HG03159 (cell line): ENCODE measurements around the gene LCN2.
A peak's percentile ranks its signal among the peaks of the same experiment; 100 is the strongest.
"Not testable (repeated sequence)": the region's sequence is repeated elsewhere in the genome, so short reads cannot be mapped to it uniquely, and the experiment has no call there.

Source experiments
- ATAC-seq: cut with Tn5 transposase; IDR thresholded peaks from one replicate; pipeline ENCODE4 v1.9.1; 2021; ENCODE audit warnings: mild to moderate bottlenecking, moderate library complexity; ENCODE audit not compliant: unreplicated experiment

The LCN2 gene

GRCh38 chr9:128164307-128164885 is 15.1 kb downstream of the LCN2 start:
- no peak for ATAC-seq

DNA sequence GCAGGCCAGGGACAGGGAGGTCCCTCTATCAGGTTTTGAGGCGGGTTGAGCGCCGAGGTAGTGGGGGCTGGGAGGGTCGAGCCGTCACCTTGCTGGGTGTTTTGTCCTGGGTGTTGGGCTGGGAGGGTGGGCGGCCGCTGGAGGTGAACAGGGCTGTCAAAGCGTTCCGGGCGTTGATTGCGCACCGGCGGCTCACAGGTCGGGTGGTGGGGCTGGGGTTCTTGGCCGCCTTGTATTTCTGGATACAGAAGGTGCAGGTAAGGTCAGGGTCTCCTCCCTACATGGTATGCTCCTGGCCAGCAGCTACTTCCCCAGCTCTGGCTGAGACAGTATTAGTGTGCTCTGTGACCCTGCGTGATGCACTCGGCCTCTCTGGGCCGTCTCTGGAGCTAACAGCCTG is 16.9 kb downstream of the LCN2 start:
- no peak for ATAC-seq

DNA sequence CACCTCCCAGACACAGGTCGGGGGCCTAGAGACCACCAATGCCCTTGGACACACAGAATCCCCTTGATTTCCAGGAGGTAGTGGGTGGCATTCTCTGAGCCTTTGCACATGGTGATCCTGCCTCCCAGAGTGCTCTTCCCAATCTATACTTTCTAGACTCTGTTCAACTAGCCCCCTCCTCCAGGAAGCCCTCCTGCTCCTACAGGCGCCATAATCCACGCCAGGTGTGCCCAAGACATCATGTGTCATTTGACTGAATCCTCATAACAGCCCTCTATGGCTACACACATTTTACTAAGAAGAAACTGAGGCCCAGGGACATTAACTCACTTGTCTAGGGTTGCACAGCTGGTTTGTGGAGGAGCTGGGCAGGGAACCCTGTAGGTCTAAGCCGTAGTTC is 18.0 kb downstream of the LCN2 start:
- no peak for ATAC-seq

DNA sequence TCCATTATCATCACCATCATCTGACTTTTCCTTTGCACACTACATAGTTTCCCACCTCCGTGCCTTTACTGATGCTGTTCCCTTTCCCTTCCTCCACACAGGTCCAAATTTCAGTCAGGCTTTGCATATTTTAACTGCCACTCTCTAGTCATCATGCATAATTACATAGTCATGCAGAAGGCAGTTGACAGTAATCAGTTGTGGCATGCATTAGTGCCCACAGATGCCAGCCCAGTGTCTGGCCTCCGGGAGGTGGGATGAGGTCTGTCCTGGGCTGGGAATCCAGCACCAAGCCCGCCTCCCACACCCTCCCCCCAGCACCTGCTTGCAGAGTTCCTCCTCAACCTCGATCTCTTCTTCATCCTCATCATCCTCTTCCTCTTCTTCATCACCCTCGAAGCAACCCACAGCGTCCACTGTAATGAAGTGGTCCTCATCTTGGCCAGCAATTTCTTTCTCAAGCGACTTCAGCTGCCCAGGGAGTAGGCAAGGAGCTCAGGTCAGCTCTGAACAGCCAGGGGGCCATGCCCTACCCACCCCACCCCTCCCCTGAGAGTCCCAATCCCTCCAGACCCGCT is 19.6 kb downstream of the LCN2 start:
- ATAC-seq: no peak

DNA sequence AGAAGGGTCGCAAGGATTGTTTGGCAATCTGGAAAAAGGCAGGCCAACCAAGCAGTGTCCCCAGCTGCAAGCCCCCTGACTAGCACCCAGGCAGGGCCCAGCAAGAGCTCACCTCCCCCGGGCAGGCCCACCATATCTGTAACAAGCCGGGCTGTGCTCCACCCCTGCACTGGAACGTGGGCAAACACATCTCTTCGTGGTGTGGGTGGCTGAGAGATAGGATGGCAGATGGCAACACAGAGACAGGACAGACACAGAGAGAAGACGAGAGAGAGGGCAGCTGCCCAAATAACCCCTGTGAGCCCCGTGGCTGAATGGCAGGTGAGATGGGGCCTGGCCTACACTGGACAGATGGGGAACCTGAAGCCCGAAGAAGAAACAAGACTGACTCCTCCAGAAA is 20.2 kb downstream of the LCN2 start:
- ATAC-seq: no peak

GRCh38 chr9:128169925-128170324 is 20.7 kb downstream of the LCN2 start:
- no peak for ATAC-seq

- no peak for ATAC-seq
Measured at GRCh38 chr9:128174062-128174461, 24.8 kb downstream of the LCN2 start.

GRCh38 chr9:128175102-128175563 is 25.9 kb downstream of the LCN2 start:
- no peak for ATAC-seq

- no peak for ATAC-seq
Measured at GRCh38 chr9:128175726-128176125, 26.5 kb downstream of the LCN2 start.

DNA sequence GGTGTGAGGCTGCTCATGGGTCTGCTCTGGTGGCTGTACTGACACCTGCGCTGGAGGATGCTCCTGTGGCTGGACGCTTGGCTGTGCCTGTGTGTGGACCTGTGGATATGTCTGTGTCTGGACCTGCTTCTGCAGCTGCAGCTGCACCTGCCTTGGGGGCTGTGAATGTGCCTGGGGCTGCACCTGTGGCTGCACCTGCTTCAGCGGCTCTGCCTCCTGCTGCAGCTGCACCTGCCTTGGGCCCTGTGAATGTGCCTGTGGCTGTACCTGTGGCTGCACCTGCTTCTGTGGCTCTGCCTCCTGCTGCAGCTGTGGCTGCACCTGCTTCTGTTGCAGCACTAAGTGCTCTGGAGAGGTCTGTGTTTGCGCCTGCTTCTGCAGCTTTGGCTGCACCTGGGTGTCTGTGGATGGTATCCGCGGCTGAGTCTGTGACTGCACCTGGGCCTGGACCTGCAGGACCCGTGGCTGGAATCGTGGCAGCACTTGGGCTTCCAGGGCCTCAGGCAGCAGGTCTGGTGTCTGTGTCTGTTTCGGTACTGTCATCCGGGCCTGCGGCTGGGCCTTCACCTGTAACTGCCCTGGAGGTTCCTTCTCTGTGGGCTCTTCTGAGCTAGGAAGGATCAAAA is 29.7 kb downstream of the LCN2 start:
- no peak for ATAC-seq

DNA sequence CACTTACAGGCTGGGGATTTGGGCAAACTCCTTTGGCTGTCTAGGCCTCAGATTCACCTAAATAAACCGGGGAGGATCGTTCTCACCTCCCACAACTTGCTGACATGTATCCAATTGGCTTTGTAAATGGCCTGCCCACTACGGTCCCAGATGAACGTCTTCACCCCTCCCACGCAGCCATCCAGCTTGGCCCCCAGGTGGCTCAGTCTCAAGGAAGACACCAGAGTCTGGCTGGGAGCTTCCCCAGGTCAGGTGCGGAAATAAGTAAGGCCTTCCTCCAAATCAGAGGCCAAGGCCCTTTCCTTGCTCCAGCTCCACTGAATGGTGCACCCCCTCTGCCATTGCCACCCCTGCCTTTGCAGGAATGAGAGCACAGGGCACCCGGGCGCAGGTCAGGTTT is 30.7 kb downstream of the LCN2 start:
- ATAC-seq: no peak

DNA sequence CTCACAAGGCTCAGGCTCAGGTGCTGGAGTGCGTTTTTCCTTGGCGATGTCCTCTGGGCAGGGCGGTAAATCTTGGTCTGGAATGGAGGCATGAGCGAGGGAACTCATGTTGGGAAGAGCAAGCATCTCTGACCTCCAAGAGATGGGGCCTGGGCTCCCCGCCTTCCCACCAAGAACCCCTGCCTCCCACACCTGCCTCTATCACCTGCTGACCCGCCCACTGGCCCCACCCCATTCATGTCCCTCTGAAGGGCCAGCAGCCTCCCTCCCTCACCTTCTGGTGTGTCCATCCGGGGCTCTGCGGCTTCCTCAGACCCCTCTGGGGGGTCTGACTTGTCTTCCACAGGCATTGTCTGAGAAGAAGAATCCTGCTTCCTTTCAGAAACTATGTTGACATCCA is 31.2 kb downstream of the LCN2 start:
- ATAC-seq: no peak

GRCh38 chr9:128181480-128181879 is 32.2 kb downstream of the LCN2 start:
- ATAC-seq: not testable (repeated sequence)

- ATAC-seq: no peak
Measured at GRCh38 chr9:128182893-128183588, 33.8 kb downstream of the LCN2 start.

- no peak for ATAC-seq
Measured at GRCh38 chr9:128185979-128186965, 37.0 kb downstream of the LCN2 start.

- no peak for ATAC-seq
Measured at GRCh38 chr9:128187361-128187760, 38.1 kb downstream of the LCN2 start.

DNA sequence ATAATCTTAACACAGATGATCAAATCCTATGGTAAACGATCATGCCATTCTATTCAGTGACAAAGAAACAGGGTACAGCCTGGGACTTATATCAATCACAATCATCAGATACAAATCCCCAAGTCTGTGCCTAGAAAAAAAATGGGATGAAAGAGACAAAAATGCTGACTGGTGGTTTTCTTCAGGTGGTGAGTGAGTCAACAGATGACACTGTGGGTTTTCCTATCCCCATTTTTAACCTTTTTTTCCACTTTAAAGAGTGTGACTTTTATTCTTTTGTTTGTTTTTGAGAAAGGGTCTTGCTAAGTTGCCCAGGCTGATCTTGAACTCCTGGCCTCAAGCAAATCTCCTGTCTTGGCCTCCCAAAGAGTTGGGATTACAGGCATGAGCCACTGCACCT is 39.0 kb downstream of the LCN2 start:
- no peak for ATAC-seq

DNA sequence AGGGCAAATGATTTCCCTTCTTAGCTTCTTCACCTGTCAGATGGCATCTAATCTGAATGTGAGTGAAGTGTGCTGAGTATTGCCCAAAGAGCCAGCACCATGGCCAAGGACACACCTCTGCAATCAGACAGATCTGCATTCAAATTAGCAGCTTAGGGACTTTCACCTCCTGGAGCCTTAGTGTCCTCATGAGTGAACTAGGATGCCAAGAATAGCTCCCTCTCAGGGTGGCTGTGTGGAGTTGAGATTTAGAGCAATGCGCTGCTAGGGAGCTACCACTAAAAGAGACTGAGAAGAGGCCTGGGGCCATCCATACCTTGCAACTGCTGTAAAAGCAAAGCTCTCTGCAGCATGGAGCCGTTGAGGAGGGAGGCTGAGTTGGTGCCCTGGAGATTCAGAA is 40.8 kb downstream of the LCN2 start:
- no peak for ATAC-seq

DNA sequence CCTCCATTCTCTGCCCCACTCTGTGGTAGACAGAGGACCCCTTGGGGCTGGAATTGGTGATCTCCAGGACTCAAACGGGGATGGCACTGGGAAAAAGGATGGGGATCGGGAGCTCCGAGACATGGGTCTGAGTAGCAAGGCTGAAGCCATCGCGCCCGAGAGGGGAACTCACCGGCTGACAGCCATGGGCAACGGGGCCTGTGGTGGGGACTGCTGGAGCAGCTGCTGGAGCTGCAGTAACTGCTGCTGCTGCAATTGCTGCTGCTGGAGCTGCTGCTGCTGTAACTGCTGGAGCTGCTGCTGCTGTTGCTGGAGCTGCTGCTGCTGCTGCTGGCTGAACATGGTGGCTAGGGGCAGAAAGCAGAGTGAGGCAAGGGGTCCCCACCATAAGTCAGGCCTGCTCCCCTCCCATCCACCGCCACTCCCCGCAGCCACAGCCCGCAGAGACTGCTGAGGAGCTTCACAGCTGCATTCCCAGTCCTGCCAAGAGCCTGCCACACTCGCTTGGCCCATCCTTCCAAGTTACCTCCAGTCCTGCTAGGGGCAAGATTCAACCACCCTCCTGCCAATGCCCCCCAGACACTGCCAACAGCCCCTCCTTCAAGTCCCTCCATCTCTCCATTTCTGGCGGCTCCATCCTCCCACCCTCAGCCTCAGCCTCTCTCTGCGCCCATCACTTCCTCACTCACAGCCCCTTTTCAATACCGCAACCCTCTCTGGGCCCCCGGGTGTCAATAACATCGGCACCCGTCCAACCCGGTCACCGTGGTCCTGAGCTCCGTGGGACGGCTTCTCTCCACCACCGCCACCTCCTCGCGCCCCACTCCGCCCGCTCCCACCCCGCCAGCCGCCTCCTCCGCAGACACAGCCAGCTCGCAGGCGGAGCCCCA is 41.5 kb downstream of the LCN2 start:
- peak; percentile 21 for ATAC-seq
